GM19099 (cell line): Measurements from ENCODE around the gene LILRB5.
A peak's percentile ranks its signal among the peaks of the same experiment; 100 is the strongest.
"Not testable (repeated sequence)": the region's sequence is repeated elsewhere in the genome, so short reads cannot be mapped to it uniquely, and the experiment has no call there.

Source experiments
- POLR2A ChIP-seq: IDR thresholded peaks from 3 replicates; pipeline ENCODE4 v1.6.1; 2011; ENCODE audit warnings: low read depth; ENCODE audit not compliant: insufficient read length; ENCODE audit errors: extremely low read depth

The LILRB5 gene

GRCh38 chr19:54242646-54243045 is 14.4 kb downstream of the LILRB5 start, which contains the start of gene LILRA6:
TSS of gene LILRA6 (minus strand) at chr19:54242790.
- not testable (repeated sequence) for TF ChIP-seq POLR2A

- no peak for TF ChIP-seq POLR2A
Measured at GRCh38 chr19:54233941-54234340, 23.1 kb downstream of the LILRB5 start.

- TF ChIP-seq POLR2A, result no peak
Measured at GRCh38 chr19:54231077-54231931, 25.8 kb downstream of the LILRB5 start.

GRCh38 chr19:54230031-54230430 is 27.0 kb downstream of the LILRB5 start:
- TF ChIP-seq POLR2A, result no peak

- TF ChIP-seq POLR2A, result no peak
Measured at GRCh38 chr19:54229146-54229545, 27.9 kb downstream of the LILRB5 start.

GRCh38 chr19:54222474-54223276 is 34.4 kb downstream of the LILRB5 start, which contains the start of gene LILRB3:
TSS of gene LILRB3 (minus strand) at chr19:54223007. CDS start at chr19:54222976, 31 bp downstream.
- TF ChIP-seq POLR2A, result not testable (repeated sequence)

- no peak for TF ChIP-seq POLR2A
Measured at GRCh38 chr19:54218960-54219661, 38.0 kb downstream of the LILRB5 start.

GRCh38 chr19:54218259-54218658 is 38.8 kb downstream of the LILRB5 start:
- no peak for TF ChIP-seq POLR2A

- no peak for TF ChIP-seq POLR2A
Measured at GRCh38 chr19:54216869-54217268, 40.2 kb downstream of the LILRB5 start.

- no peak for TF ChIP-seq POLR2A
Measured at GRCh38 chr19:54211235-54211634, 45.8 kb downstream of the LILRB5 start.

- no peak for TF ChIP-seq POLR2A
Measured at GRCh38 chr19:54209811-54210494, 47.1 kb downstream of the LILRB5 start.

GRCh38 chr19:54209058-54209810 is 47.8 kb downstream of the LILRB5 start:
- peak; percentile 23 for TF ChIP-seq POLR2A

GRCh38 chr19:54208784-54209057 is 48.4 kb downstream of the LILRB5 start:
- TF ChIP-seq POLR2A, result no peak
